Breast epithelium (tissue), 4 donors: ENCODE data around the gene NR3C1. TPM values are rescaled to one million over a fixed set of nuclear protein-coding genes. Genes with fewer than 3 reads are reported as not detected.

ENCODE experiments used
- DNase-seq, 2 donors: peaks; one replicate each; pipeline ENCODE4 v3.0.0-alpha.2; 2019; ENCODE audit warnings: low spot score in 2 of 2
- H3K27ac ChIP-seq, 2 donors: fragments of 200-600 bp; sonication (generic) in 1 of 2; one replicate each; pipeline ENCODE4 v1.5.1; 2016 to 2019; ENCODE audit warnings: mild to moderate bottlenecking in 1 of 2
- H3K27me3 ChIP-seq, 2 donors: fragments of 200-600 bp; sonication (generic) in 1 of 2; one replicate each; pipeline versions ENCODE4 v1.5.1 to v1.6.0; 2017 to 2019; ENCODE audit warnings: control low read depth in 1 of 2, mild to moderate bottlenecking in 1 of 2
- H3K36me3 ChIP-seq: fragments of 200-600 bp; one replicate; pipeline ENCODE4 v1.5.1; 2019
- H3K4me1 ChIP-seq, 2 donors: fragments of 200-600 bp; sonication (generic); one replicate each; pipeline ENCODE4 v1.5.1; 2016 to 2019; ENCODE audit warnings: control low read depth in 1 of 2
- H3K4me3 ChIP-seq, 3 donors: fragments of 200-600 bp; sonication (generic); 1 replicate in 2 of 3; 2 replicates in 1 of 3; pipeline ENCODE4 v1.5.1; 2016 to 2019; ENCODE audit warnings: mild to moderate bottlenecking in 3 of 3, moderate library complexity in 2 of 3
- H3K9me3 ChIP-seq, 2 donors: fragments of 200-600 bp; sonication (generic) in 1 of 2; one replicate each; pipeline ENCODE4 v1.5.1; 2016 to 2019; ENCODE audit warnings: control low read depth in 1 of 2
- CTCF ChIP-seq, 3 donors: fragments of 450-650 bp; IDR thresholded peaks; one replicate each; pipeline ENCODE4 v1.5.1; 2016 to 2017; ENCODE audit warnings: antibody characterized with exemption in 3 of 3, mild to moderate bottlenecking in 3 of 3, moderate library complexity in 3 of 3
- POLR2A ChIP-seq: fragments of 450-650 bp; IDR thresholded peaks from one replicate; pipeline ENCODE4 v1.6.1; 2016; ENCODE audit warnings: antibody characterized with exemption, mild to moderate bottlenecking, moderate library complexity
- POLR2AphosphoS5 ChIP-seq, 3 donors: sonication (generic); formaldehyde crosslinking; IDR thresholded peaks; one replicate each; pipeline ENCODE4 v1.6.1; 2017; ENCODE audit warnings: antibody characterized with exemption in 3 of 3
- intact Hi-C: fragments of 100-400 bp; cut with DNase I; formaldehyde crosslinking; loops from one replicate; pipeline ENCODE4 v1.15.1; 2023; ENCODE audit warnings: low total_unique reads
- total RNA-seq, 3 donors: library from RNA; depleted of rRNA; stranded (reverse); fragments of >200 nt; gene quantifications; one replicate each; pipeline ENCODE4 v1.1.0, GENCODE V29; 2016

The NR3C1 gene
- total RNA-seq, 3 donors from 2014 or later = 51.1 to 122 (median 69.7) TPM

- no peak for DNase-seq
- TF ChIP-seq POLR2A (no peak), CTCF (IDR thresholded peaks at IDR 0.05) (no peak), POLR2AphosphoS5 (IDR thresholded peaks at IDR 0.05) (no peak)
- Histone ChIP-seq H3K9me3 (no peaks in the 10 kb centered on the region), H3K27ac (no peak overlapping the region), H3K4me3 (peak overlapping the region; percentile 90 to 92 (median 91)), H3K27me3 (no peaks in the 10 kb centered on the region), H3K36me3 (no peaks in the 10 kb centered on the region), H3K4me1 (peaks cover 3 to 7% of the 10 kb centered on the region in 2 donors)
- intact Hi-C loops = no loop called here
Measured at GRCh38 chr5:143398053-143398355, 5.5 kb downstream of the NR3C1 start.

- Histone ChIP-seq H3K4me1 (peaks cover 3 to 10% of the 10 kb centered on the region in 2 donors), H3K27ac (no peak overlapping the region), H3K9me3 (no peaks in the 10 kb centered on the region), H3K27me3 (no peaks in the 10 kb centered on the region), H3K4me3 (peak overlapping the region; percentile 90 to 92 (median 91)), H3K36me3 (no peaks in the 10 kb centered on the region)
- DNase-seq = no peak
- intact Hi-C loops = loop anchor here (2.0 kb wide), 1 partner anchor 39 kb away; no protein-coding TSS in a partner anchor
- TF ChIP-seq POLR2AphosphoS5 (IDR thresholded peaks at IDR 0.05) (no peak), CTCF (IDR thresholded peaks at IDR 0.05) (no peak), POLR2A (no peak)
Measured at GRCh38 chr5:143397302-143398052, 6.0 kb downstream of the NR3C1 start.

DNA sequence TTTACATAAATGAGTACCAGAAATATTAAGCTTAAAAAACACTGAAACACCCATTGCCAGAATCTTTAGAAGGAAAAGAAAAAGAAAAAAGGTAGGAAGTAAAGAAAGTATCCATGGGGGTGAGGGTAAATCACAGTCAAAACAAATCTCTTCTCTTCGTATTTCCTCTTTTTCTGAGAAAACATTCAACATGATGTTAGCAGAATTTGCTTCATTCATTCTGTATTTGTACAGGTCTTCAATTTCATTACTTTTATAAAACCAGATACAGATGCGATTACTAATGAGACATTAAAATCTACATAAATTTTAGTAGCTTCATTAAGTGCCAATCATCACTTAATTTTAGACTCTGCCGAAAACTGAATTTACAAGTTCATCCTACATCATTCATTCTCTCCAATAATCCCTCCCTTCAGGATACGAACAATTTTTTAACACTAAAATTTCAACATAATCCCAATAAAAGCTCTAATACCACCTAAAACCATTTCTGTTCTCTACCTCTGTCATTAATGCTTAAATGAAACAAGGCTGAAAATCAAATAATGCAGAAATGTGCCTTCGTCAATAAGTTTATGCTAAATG lies 7.0 kb downstream of the NR3C1 start:
- TF ChIP-seq POLR2A (no peak), CTCF (IDR thresholded peaks at IDR 0.05) (no peak), POLR2AphosphoS5 (IDR thresholded peaks at IDR 0.05) (no peak)
- H3K4me3 ChIP-seq = peak overlapping the region; percentile 90 to 92 (median 91)
- H3K36me3 ChIP-seq = no peaks in the 10 kb centered on the region
- intact Hi-C loops = loop anchor here (2.0 kb wide), 1 partner anchor 38 kb away; no protein-coding TSS in a partner anchor
- H3K27me3 ChIP-seq = no peaks in the 10 kb centered on the region
- H3K27ac ChIP-seq = peak overlapping the region in 1 of 2 donors; percentile 23
- H3K9me3 ChIP-seq = no peaks in the 10 kb centered on the region
- DNase-seq = no peak
- peaks cover 3 to 14% of the 10 kb centered on the region in 2 donors for H3K4me1 ChIP-seq

GRCh38 chr5:143395638-143396352 lies 7.7 kb downstream of the NR3C1 start:
- peak overlapping the region in 1 of 2 donors; percentile 38 for H3K27ac ChIP-seq
- TF ChIP-seq CTCF (IDR thresholded peaks at IDR 0.05) (no peak), POLR2A (no peak), POLR2AphosphoS5 (IDR thresholded peaks at IDR 0.05) (no peak)
- H3K4me1 ChIP-seq = peaks cover 3 to 14% of the 10 kb centered on the region in 2 donors

More at GRCh38 chr5:143395638-143396352, 7.7 kb downstream of the NR3C1 start:
- no peaks in the 10 kb centered on the region for H3K36me3 ChIP-seq
- H3K9me3 ChIP-seq = no peaks in the 10 kb centered on the region
- H3K27me3 ChIP-seq = no peaks in the 10 kb centered on the region
- peak overlapping the region in 2 of 3 donors; percentile 7 to 92 for H3K4me3 ChIP-seq
- intact Hi-C loops = loop anchor here (2.0 kb wide), 1 partner anchor 37 kb away; no protein-coding TSS in a partner anchor
- no peak for DNase-seq
